Upper lobe of left lung (tissue), 4 donors: ENCODE data around the gene UBL4B.

Experiments used
- CTCF ChIP-seq, 6 experiments: fragments of 450-650 bp in 4 of 6; fragments of 200-600 bp in 2 of 6; sonication (generic) in 2 of 6; IDR thresholded peaks; one replicate each; pipeline ENCODE4 v1.5.1; 2016 to 2019; ENCODE audit warnings: antibody characterized with exemption in 6 of 6
- EP300 ChIP-seq, 4 donors: sonication (generic); formaldehyde crosslinking; IDR thresholded peaks; one replicate each; pipeline ENCODE4 v1.5.1; 2017; ENCODE audit warnings: antibody characterized with exemption in 4 of 4, control low read depth in 2 of 4
- POLR2A ChIP-seq, 4 donors: fragments of 450-650 bp; IDR thresholded peaks; one replicate each; pipeline ENCODE4 v1.5.1; 2016 to 2017; ENCODE audit warnings: antibody characterized with exemption in 4 of 4, mild to moderate bottlenecking in 2 of 4
- POLR2AphosphoS5 ChIP-seq, 2 donors: sonication (generic); formaldehyde crosslinking; IDR thresholded peaks; one replicate each; pipeline ENCODE4 v1.5.1; 2017; ENCODE audit warnings: antibody characterized with exemption in 2 of 2

- TF ChIP-seq CTCF (IDR thresholded peaks at IDR 0.05) = no peak
- no peak for TF ChIP-seq POLR2A (IDR thresholded peaks at IDR 0.05)
- TF ChIP-seq POLR2AphosphoS5 (IDR thresholded peaks at IDR 0.05) = no peak
- no peak for TF ChIP-seq EP300 (IDR thresholded peaks at IDR 0.05)
These were observed 48.4 kb downstream of the UBL4B start for GRCh38 chr1:110160538-110161100.
